Skeletal muscle cell (primary cell): Measurements from ENCODE around the gene CHRNA9.
"Not testable (repeated sequence)": the region's sequence is repeated elsewhere in the genome, so short reads cannot be mapped to it uniquely, and the experiment has no call there.

Experiments used
- DNase-seq: peaks from one replicate; pipeline ENCODE4 v3.0.0-alpha.2; 2010; ENCODE audit warnings: low read depth
- H3K4me3 ChIP-seq: 2 replicates; pipeline ENCODE4 v1.5.1; 2011; ENCODE audit warnings: low read depth, mild to moderate bottlenecking, control low read depth, low read length, moderate library complexity

The CHRNA9 gene

GRCh38 chr4:40373636-40374035 is 38.5 kb downstream of the CHRNA9 start:
- no peak for DNase-seq
- H3K4me3 ChIP-seq: no peak overlapping the region

GRCh38 chr4:40375095-40375494 is 40.0 kb downstream of the CHRNA9 start:
- H3K4me3 ChIP-seq: no peak overlapping the region
- no peak for DNase-seq

- no peak overlapping the region for H3K4me3 ChIP-seq
- no peak for DNase-seq
These were observed 40.5 kb downstream of the CHRNA9 start for GRCh38 chr4:40375620-40376019.

- no peak overlapping the region for H3K4me3 ChIP-seq
- DNase-seq: no peak
These were observed 42.6 kb downstream of the CHRNA9 start for GRCh38 chr4:40377512-40378365.

GRCh38 chr4:40378619-40379018 is 43.5 kb downstream of the CHRNA9 start:
- no peak overlapping the region for H3K4me3 ChIP-seq
- DNase-seq: no peak

GRCh38 chr4:40379248-40379647 is 44.1 kb downstream of the CHRNA9 start:
- no peak overlapping the region for H3K4me3 ChIP-seq
- DNase-seq: no peak

GRCh38 chr4:40380647-40381046 is 45.5 kb downstream of the CHRNA9 start:
- no peak for DNase-seq
- H3K4me3 ChIP-seq: no peak overlapping the region

GRCh38 chr4:40388239-40388638 is 53.1 kb downstream of the CHRNA9 start:
- H3K4me3 ChIP-seq: no peak overlapping the region
- no peak for DNase-seq

- no peak for DNase-seq
- no peak overlapping the region for H3K4me3 ChIP-seq
These were observed 54.9 kb downstream of the CHRNA9 start for GRCh38 chr4:40389986-40390385.

GRCh38 chr4:40392241-40392640 is 57.1 kb downstream of the CHRNA9 start:
- DNase-seq, H3K4me3 ChIP-seq: not testable (repeated sequence)

GRCh38 chr4:40394236-40394635 is 59.1 kb downstream of the CHRNA9 start:
- H3K4me3 ChIP-seq: no peak overlapping the region
- DNase-seq: no peak

- no peak overlapping the region for H3K4me3 ChIP-seq
- DNase-seq: no peak
These were observed 60.2 kb downstream of the CHRNA9 start for GRCh38 chr4:40395166-40395900.

- H3K4me3 ChIP-seq: no peak overlapping the region
- peak; percentile 14 for DNase-seq
These were observed 61.0 kb downstream of the CHRNA9 start for GRCh38 chr4:40395908-40396793.

GRCh38 chr4:40399578-40399977 is 64.4 kb downstream of the CHRNA9 start:
- DNase-seq: no peak
- H3K4me3 ChIP-seq: no peak overlapping the region

GRCh38 chr4:40401096-40401495 is 66.0 kb downstream of the CHRNA9 start:
- DNase-seq: no peak
- no peak overlapping the region for H3K4me3 ChIP-seq

GRCh38 chr4:40401631-40402030 is 66.5 kb downstream of the CHRNA9 start:
- DNase-seq: no peak
- H3K4me3 ChIP-seq: no peak overlapping the region

- no peak overlapping the region for H3K4me3 ChIP-seq
- DNase-seq: no peak
These were observed 67.4 kb downstream of the CHRNA9 start for GRCh38 chr4:40402556-40402955.

- no peak overlapping the region for H3K4me3 ChIP-seq
These were observed 67.9 kb downstream of the CHRNA9 start for GRCh38 chr4:40403081-40403480.

More at GRCh38 chr4:40403081-40403480, 67.9 kb downstream of the CHRNA9 start:
- DNase-seq: no peak
